Type B pancreatic cell (in vitro differentiated cells): ENCODE measurements around the gene TRAM2. TPM values are rescaled to one million over a fixed set of nuclear protein-coding genes. Genes with fewer than 3 reads are reported as not detected.

Experiments used
- DNase-seq: peaks from one replicate; pipeline ENCODE4 v3.0.0; 2021; ENCODE audit warnings: mixed read lengths; ENCODE audit not compliant: unreplicated experiment; ENCODE audit errors: extremely low spot score
- H3K27ac Mint-ChIP-seq: 2 replicates; pipeline ENCODE4 v1.8.0; 2021; ENCODE audit warnings: mild to moderate bottlenecking, mixed read lengths
- H3K27me3 Mint-ChIP-seq: 2 replicates; pipeline ENCODE4 v1.8.0; 2021; ENCODE audit warnings: mixed read lengths
- H3K36me3 Mint-ChIP-seq: 2 replicates; pipeline ENCODE4 v1.8.0; 2021; ENCODE audit warnings: mixed read lengths
- H3K4me1 Mint-ChIP-seq: one replicate; pipeline ENCODE4 v1.8.0; 2021; ENCODE audit warnings: mixed read lengths; ENCODE audit not compliant: unreplicated experiment
- H3K4me3 Mint-ChIP-seq: 2 replicates; pipeline ENCODE4 v1.8.0; 2021; ENCODE audit warnings: mild to moderate bottlenecking, mixed read lengths
- H3K9me3 Mint-ChIP-seq: 2 replicates; pipeline ENCODE4 v1.8.0; 2021; ENCODE audit warnings: mixed read lengths
- CTCF ChIP-seq: fragments of 200-600 bp; sonication (generic); conservative IDR thresholded peaks from 2 replicates; pipeline ENCODE4 v1.5.0; 2021; ENCODE audit warnings: antibody characterized with exemption, mild to moderate bottlenecking
- total RNA-seq: library from RNA; stranded (reverse); gene quantifications from 2 replicates; pipeline ENCODE4 v1.2.1, GENCODE V29; 2021; ENCODE audit warnings: low replicate concordance

The TRAM2 gene
- total RNA-seq, 1 donor from 2014 or later = 23.0 TPM

- no peak for TF ChIP-seq CTCF
- Mint-ChIP-seq H3K27ac (no peak overlapping the region), H3K36me3 (peaks cover 14% of the 10 kb centered on the region), H3K27me3 (no peaks in the 10 kb centered on the region), H3K4me3 (no peak overlapping the region), H3K9me3 (no peaks in the 10 kb centered on the region), H3K4me1 (peaks cover 53% of the 10 kb centered on the region)
- DNase-seq = no peak
These were observed 30.7 kb downstream of the TRAM2 start for GRCh38 chr6:52546192-52546591.

- Mint-ChIP-seq H3K27me3 (no peaks in the 10 kb centered on the region), H3K9me3 (no peaks in the 10 kb centered on the region), H3K4me3 (no peak overlapping the region), H3K4me1 (peaks cover 53% of the 10 kb centered on the region), H3K27ac (no peak overlapping the region), H3K36me3 (peaks cover 14% of the 10 kb centered on the region)
- DNase-seq = no peak
- TF ChIP-seq CTCF = no peak
These were observed 31.3 kb downstream of the TRAM2 start for GRCh38 chr6:52545406-52546119.

GRCh38 chr6:52544602-52545405 is 32.1 kb downstream of the TRAM2 start:
- no peak for TF ChIP-seq CTCF
- Mint-ChIP-seq H3K4me1 (peaks cover 53% of the 10 kb centered on the region), H3K36me3 (peaks cover 11% of the 10 kb centered on the region), H3K27ac (no peak overlapping the region), H3K9me3 (no peaks in the 10 kb centered on the region), H3K4me3 (no peak overlapping the region), H3K27me3 (no peaks in the 10 kb centered on the region)
- DNase-seq = no peak

- Mint-ChIP-seq H3K27ac (no peak overlapping the region), H3K9me3 (no peaks in the 10 kb centered on the region), H3K36me3 (peaks cover 11% of the 10 kb centered on the region), H3K27me3 (no peaks in the 10 kb centered on the region), H3K4me1 (peaks cover 57% of the 10 kb centered on the region), H3K4me3 (no peak overlapping the region)
- no peak for DNase-seq
- no peak for TF ChIP-seq CTCF
These were observed 32.9 kb downstream of the TRAM2 start for GRCh38 chr6:52543729-52544601.

- Mint-ChIP-seq H3K36me3 (peaks cover 11% of the 10 kb centered on the region), H3K27ac (no peak overlapping the region), H3K4me1 (peaks cover 52% of the 10 kb centered on the region), H3K27me3 (no peaks in the 10 kb centered on the region), H3K4me3 (no peak overlapping the region), H3K9me3 (no peaks in the 10 kb centered on the region)
- TF ChIP-seq CTCF = no peak
- DNase-seq = no peak
These were observed 33.6 kb downstream of the TRAM2 start for GRCh38 chr6:52543262-52543661.
